ENCODE measurements around the gene QRICH1. TPM values are rescaled to one million over a fixed set of nuclear protein-coding genes. Genes with fewer than 3 reads are reported as not detected.

The QRICH1 gene
- total RNA-seq, 2 experiments from 2014 or later = 210 to 255 TPM

DNA sequence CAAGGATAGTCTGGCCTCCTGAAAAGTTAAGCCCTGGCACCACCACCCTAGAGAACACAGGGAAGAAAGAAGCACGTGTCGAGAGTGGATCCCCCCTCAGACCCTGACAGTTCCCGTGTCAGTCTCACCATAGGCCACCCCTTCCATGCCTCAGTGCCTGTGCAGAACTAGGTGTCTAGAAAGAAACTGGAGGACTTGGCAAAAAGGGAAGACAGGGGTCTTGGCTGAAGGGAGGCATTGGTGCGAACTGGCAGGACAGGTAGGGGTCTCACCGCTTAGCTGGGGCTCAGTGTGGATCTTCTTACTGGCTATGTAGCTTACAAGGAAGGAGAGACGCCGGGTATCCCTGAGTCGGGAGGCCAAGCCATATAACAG is 10.2 kb upstream of the QRICH1 start:
- H3K27me3 ChIP-seq (ENCODE audit: control insufficient read depth in 1 of 2, insufficient read depth in 2 of 2, low read length in 2 of 2) = no peaks in the 10 kb centered on the region
- Mint-ChIP-seq H3K4me1 (ENCODE audit: low read depth) (peaks cover 31% of the 10 kb centered on the region), H3K9me3 (no peaks in the 10 kb centered on the region), H3K27me3 (no peaks in the 10 kb centered on the region), H3K27ac (peak overlapping the region; percentile 99), H3K4me3 (peak overlapping the region; percentile 99), H3K36me3 (ENCODE audit: low read depth) (peaks cover 59% of the 10 kb centered on the region)
- intact Hi-C loops (cut with DNase I, micrococcal nuclease) = loop anchor here (1.0 to 5.0 kb wide), 3 partner anchors 10 to 187 kb away; partner anchors contain the start of genes QRICH1 (in 2 of the 2), USP19 (in 2 of the 2) and ARIH2 (in 1 of the 2)
- ATAC-seq (ENCODE audit: poor library complexity) (no peak), DNase-seq (peak in 1 of 14 experiments; percentile 7)
- H3K9me3 ChIP-seq (ENCODE audit: control insufficient read depth in 1 of 2, insufficient read depth in 1 of 2, low read length in 2 of 2) = no peaks in the 10 kb centered on the region
- POLR2A ChIA-PET = interaction anchor here (1.0 to 5.1 kb wide), 7 partner anchors 11 to 236 kb away, joined by 3 to 77 read pairs (median 9); partner anchors contain the start of genes DALRD3, IMPDH2, NDUFAF3 and QRICH1
- peaks cover 25% of the 10 kb centered on the region for H3K4me1 ChIP-seq (ENCODE audit: insufficient read depth, low read length)
- TF ChIP-seq, protein P1, sequence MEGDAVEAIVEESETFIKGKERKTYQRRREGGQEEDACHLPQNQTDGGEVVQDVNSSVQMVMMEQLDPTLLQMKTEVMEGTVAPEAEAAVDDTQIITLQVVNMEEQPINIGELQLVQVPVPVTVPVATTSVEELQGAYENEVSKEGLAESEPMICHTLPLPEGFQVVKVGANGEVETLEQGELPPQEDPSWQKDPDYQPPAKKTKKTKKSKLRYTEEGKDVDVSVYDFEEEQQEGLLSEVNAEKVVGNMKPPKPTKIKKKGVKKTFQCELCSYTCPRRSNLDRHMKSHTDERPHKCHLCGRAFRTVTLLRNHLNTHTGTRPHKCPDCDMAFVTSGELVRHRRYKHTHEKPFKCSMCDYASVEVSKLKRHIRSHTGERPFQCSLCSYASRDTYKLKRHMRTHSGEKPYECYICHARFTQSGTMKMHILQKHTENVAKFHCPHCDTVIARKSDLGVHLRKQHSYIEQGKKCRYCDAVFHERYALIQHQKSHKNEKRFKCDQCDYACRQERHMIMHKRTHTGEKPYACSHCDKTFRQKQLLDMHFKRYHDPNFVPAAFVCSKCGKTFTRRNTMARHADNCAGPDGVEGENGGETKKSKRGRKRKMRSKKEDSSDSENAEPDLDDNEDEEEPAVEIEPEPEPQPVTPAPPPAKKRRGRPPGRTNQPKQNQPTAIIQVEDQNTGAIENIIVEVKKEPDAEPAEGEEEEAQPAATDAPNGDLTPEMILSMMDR (IDR thresholded peaks at IDR 0.05) = no peak
- CTCF ChIA-PET = interaction anchor here (1.5 to 3.5 kb wide), 2 partner anchors 10 to 67 kb away, joined by 4 to 20 read pairs; partner anchors contain the start of genes KLHDC8B and QRICH1
- H3K27ac ChIP-seq (ENCODE audit: low read depth in 1 of 2, low read length in 2 of 2) = peak overlapping the region; percentile 71 to 78
- H3K4me3 ChIP-seq (ENCODE audit: low read length) = peak overlapping the region; percentile 98
- peaks cover 54% of the 10 kb centered on the region for H3K36me3 ChIP-seq (ENCODE audit: insufficient read depth, low read length)

DNA sequence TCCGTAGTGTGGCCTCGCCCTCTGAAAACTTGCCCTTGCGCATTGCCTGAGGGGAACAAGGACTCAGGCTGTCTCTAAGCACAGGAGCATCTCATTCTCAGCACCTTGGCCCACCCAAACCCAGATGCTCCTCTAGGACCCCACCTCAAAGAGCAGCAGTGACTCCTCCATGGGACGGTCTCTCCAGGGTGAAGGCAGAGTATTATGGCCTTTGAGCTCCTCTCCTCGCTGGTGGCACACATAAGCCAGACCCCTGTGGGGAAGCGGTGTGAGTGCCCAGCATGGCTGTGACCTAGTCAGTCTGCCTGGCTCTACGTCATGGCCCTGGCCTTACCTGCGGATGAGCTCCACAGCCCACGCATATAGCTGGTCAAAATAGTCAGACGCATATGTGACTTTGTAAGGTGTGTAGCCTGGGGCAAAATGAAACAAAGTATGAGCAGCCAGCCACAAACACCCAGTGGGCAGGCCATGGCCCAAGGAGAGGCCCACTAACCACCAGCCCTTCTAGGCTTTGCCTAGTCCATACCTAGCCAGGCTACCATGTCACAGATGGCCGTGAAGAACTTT is 6.3 kb upstream of the QRICH1 start:
- intact Hi-C loops (cut with DNase I, micrococcal nuclease) = loop anchor here in 1 of 2 experiments (5.0 kb wide), 1 partner anchor 183 kb away; the partner anchor contains the start of gene ARIH2
- peaks cover 27% of the 10 kb centered on the region for H3K4me1 ChIP-seq (ENCODE audit: insufficient read depth, low read length)
- no peak overlapping the region for H3K27ac ChIP-seq (ENCODE audit: low read depth in 1 of 2, low read length in 2 of 2)
- CTCF ChIA-PET = no interaction called here
- peaks cover 58% of the 10 kb centered on the region for H3K36me3 ChIP-seq (ENCODE audit: insufficient read depth, low read length)
- peak overlapping the region; percentile 51 for H3K4me3 Mint-ChIP-seq
- TF ChIP-seq, protein P1 (IDR thresholded peaks at IDR 0.05) = no peak
- H3K36me3 Mint-ChIP-seq (ENCODE audit: low read depth) = peaks cover 70% of the 10 kb centered on the region
- DNase-seq (no peak), ATAC-seq (ENCODE audit: poor library complexity) (no peak)
- no peak overlapping the region for H3K4me3 ChIP-seq (ENCODE audit: low read length)
- H3K9me3 ChIP-seq (ENCODE audit: control insufficient read depth in 1 of 2, insufficient read depth in 1 of 2, low read length in 2 of 2) = no peaks in the 10 kb centered on the region
- no peak overlapping the region for H3K27ac Mint-ChIP-seq
- no peaks in the 10 kb centered on the region for H3K27me3 Mint-ChIP-seq
- no peaks in the 10 kb centered on the region for H3K27me3 ChIP-seq (ENCODE audit: control insufficient read depth in 1 of 2, insufficient read depth in 2 of 2, low read length in 2 of 2)
- H3K4me1 Mint-ChIP-seq (ENCODE audit: low read depth) = peaks cover 26% of the 10 kb centered on the region
- POLR2A ChIA-PET = interaction anchor here (1.1 kb wide), 1 partner anchor 21 kb away, joined by 4 read pairs; the partner anchor contains the start of gene USP19
- H3K9me3 Mint-ChIP-seq = no peaks in the 10 kb centered on the region

- peak overlapping the region; percentile 51 for H3K4me3 Mint-ChIP-seq
- ATAC-seq (ENCODE audit: poor library complexity) (no peak), DNase-seq (no peak)
- Histone ChIP-seq H3K27me3 (ENCODE audit: control insufficient read depth in 1 of 2, insufficient read depth in 2 of 2, low read length in 2 of 2) (no peaks in the 10 kb centered on the region), H3K9me3 (ENCODE audit: control insufficient read depth in 1 of 2, insufficient read depth in 1 of 2, low read length in 2 of 2) (no peaks in the 10 kb centered on the region), H3K4me3 (ENCODE audit: low read length) (no peak overlapping the region), H3K27ac (ENCODE audit: low read depth in 1 of 2, low read length in 2 of 2) (no peak overlapping the region), H3K4me1 (ENCODE audit: insufficient read depth, low read length) (peaks cover 29% of the 10 kb centered on the region), H3K36me3 (ENCODE audit: insufficient read depth, low read length) (peaks cover 58% of the 10 kb centered on the region)
- POLR2A ChIA-PET = no interaction called here
- H3K4me1 Mint-ChIP-seq (ENCODE audit: low read depth) = peaks cover 23% of the 10 kb centered on the region
- TF ChIP-seq, protein P1 (IDR thresholded peaks at IDR 0.05) = no peak
- intact Hi-C loops (cut with DNase I, micrococcal nuclease) = no loop called here
- CTCF ChIA-PET = no interaction called here
- peaks cover 67% of the 10 kb centered on the region for H3K36me3 Mint-ChIP-seq (ENCODE audit: low read depth)
- H3K27me3 Mint-ChIP-seq = no peaks in the 10 kb centered on the region
- H3K9me3 Mint-ChIP-seq = no peaks in the 10 kb centered on the region
- H3K27ac Mint-ChIP-seq = no peak overlapping the region
These were observed 5.2 kb upstream of the QRICH1 start for GRCh38 chr3:49098910-49099630.
